ENCODE measurements around the gene CLMP.
"Not testable (repeated sequence)": the region's sequence is repeated elsewhere in the genome, so short reads cannot be mapped to it uniquely, and the experiment has no call there.

CLMP gene

DNA sequence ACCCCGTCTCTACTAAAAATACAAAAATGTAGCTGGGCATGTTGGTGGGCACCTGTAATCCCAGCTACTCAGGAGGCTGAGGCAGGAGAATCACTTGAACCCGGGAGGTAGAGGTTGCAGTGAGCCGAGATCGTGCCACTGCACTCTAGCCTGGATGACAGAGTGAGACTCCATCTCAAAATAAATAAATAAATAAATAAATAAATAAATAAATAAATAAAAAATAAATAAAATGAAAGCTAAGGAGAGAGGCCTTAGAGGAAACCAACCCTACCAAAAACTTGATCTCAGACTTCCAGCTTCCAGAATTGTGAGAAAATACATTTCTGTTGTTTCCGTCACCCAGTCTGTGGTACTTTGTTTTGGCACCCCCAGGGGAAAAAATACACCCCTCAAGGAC is 42.7 kb downstream of the CLMP start:
- DNase-seq; in situ Hi-C loops (cut with HindIII; ENCODE audit: low pct_ligation_motif_present, low pct_unique_long_range_greater_than_20kb, low sequenced_read_pairs): not testable (repeated sequence)

DNA sequence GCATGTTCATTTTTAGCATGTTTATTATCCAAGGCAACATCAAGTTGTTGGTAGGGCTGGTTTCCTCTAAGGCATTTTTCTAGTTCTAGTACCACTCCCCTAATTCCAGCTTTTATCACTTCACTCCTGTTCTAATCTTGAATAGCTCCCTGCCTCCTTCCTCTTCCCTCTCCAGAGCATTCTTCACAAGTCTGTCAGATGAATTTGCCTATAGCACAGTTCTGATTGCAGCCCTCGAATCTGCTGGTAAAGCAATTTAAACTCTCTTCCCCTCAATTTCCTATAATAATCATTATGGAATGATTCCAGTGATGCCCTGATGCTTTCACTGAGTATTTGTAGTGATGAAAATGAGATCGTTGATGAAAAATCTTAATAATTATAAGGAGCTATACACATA is 43.3 kb downstream of the CLMP start:
- in situ Hi-C loops (cut with HindIII; ENCODE audit: low pct_ligation_motif_present, low pct_unique_long_range_greater_than_20kb, low sequenced_read_pairs): no loop called here
- no peak for DNase-seq

DNA sequence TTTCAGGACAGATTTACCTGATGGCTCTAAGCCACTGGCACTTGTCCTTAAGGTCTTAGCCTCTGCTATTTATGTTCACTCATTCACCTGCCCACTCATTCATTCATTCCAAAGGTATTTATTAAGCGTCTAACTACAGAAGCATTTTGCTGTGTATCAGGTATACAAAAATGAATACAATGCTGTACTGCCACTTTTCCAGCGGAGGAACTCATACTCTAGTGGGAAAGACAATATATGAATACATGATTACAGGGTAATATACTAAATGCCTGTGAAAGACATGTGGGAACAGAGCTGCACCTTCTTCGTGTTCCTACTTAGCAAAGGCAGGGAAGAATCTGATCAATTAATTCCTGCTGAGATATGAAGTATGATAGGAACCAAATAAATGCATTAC is 43.7 kb downstream of the CLMP start:
- in situ Hi-C loops (cut with HindIII; ENCODE audit: low pct_ligation_motif_present, low pct_unique_long_range_greater_than_20kb, low sequenced_read_pairs): no loop called here

DNA sequence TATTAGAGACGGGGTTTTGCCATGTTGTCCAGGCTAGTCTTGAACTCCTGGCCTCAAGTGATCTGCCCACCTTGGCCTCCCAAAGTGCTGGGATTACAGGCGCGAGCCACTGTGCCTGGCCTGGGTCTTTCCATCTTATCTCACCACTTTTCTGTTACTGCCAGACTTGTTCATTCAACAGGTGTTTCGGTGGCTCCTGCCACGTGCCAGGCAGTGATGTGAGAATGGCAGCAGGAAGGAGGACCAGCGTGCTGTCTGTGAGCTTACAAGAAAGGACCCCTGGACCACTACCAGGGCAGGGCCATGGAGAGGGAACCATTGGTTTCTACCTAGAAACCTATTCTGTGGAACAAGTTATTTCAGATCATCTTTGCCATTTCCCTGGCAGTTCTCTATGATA is 44.2 kb downstream of the CLMP start:
- no peak for DNase-seq
- in situ Hi-C loops (cut with HindIII; ENCODE audit: low pct_ligation_motif_present, low pct_unique_long_range_greater_than_20kb, low sequenced_read_pairs): no loop called here

More for the DNA sequence above, 43.7 kb downstream of the CLMP start:
- DNase-seq: no peak

DNA sequence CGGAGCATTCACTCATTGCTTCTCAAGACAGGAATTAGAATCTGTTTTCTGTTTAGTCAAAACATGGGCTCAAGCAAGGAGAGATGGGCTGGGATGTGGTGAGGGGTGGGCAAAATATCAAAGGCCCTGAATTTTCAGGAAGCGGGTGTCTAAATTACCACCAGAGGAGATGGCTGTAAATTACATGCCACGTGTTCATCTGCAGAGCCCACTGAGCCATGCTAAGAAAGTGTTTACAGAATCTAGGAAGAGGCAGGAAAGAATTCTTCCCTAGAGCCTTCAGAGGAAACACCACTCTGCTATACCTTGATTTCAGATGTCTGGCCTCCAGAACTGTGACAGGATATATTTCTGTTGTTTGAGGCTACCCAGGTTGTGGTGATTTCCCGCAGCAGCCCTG is 46.1 kb downstream of the CLMP start:
- in situ Hi-C loops (cut with HindIII; ENCODE audit: low pct_ligation_motif_present, low pct_unique_long_range_greater_than_20kb, low sequenced_read_pairs): no loop called here
- DNase-seq: no peak

DNA sequence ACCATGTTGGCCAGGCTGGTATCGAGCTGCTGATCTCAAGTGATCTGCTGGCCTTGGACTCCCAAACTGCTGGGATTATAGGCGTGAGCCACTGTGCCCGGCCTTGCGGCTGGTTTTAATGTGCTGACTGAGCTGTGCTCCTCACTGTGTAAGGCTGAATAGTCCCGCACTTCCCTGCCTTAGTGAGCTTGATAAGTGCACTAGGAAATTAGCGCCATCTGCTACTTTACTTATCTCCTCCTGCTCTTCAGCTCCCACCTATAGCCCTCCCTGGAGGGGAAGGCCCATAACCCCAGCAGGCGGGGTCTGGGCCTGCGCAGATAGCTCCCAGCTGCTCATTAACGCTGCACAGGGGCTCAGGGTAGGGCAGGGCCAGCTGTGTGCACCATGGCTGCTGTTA is 49.4 kb downstream of the CLMP start:
- in situ Hi-C loops (cut with HindIII; ENCODE audit: low pct_ligation_motif_present, low pct_unique_long_range_greater_than_20kb, low sequenced_read_pairs): no loop called here
- DNase-seq: peak; percentile 10

DNA sequence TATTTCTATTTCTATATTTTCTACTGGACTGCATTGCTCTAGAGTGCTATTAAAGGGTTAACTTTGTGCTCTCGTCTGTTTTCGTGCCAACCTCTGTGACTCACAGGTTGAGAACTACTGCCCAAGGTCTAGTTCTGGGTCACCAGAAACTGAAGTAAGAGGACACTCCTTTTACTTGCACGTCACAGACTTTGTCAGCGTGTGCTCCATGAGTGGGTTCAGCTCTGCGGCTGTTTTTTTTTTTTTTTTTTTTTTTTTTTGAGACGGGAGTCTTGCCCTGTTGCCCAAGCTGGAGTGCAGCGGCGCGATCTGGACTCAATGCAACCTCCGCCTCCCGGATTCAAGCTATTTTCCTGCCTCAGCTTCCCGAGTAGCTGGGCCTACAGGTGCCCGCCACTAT is 49.8 kb downstream of the CLMP start:
- in situ Hi-C loops (cut with HindIII; ENCODE audit: low pct_ligation_motif_present, low pct_unique_long_range_greater_than_20kb, low sequenced_read_pairs): no loop called here
- peak; percentile 83 for DNase-seq

DNA sequence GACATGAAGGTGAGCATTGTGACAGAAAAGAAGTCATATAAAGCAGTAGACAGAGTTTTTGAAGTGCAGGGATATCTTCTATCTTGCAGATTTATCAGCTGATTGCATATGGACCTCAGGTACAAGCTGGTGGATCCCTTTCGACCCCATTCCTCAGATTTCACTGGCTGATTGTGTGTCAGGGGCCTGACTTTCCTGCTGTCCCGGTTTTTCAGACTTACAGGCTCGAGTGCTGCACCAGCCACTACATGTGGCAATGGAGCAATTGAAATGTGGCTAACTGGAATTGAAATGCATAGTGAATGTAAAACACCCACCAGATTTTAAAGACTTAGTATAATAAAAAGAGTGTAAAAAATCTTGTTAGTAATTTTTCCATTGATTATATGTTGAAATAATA is 50.3 kb downstream of the CLMP start:
- DNase-seq: no peak
- in situ Hi-C loops (cut with HindIII; ENCODE audit: low pct_ligation_motif_present, low pct_unique_long_range_greater_than_20kb, low sequenced_read_pairs): no loop called here

DNA sequence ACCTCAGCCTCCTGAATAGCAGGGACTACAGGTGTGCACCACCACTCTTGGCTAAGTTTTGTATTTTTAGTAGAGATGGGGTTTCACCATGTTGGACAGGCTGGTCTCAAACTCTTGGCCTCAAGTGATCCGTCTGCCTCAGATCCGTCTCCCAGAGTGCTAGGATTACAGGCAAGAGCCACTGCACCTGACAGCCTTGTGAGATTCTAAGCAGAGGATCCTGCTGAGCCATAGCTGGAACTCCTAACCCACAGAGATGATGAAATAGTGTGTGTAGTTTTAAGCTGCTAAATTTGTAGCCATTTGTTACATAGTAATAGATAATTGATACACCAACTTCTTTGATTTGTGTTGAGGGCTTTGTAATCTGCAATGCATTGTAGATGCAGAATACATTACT is 51.1 kb downstream of the CLMP start:
- in situ Hi-C loops (cut with HindIII; ENCODE audit: low pct_ligation_motif_present, low pct_unique_long_range_greater_than_20kb, low sequenced_read_pairs): no loop called here
- DNase-seq: no peak

DNA sequence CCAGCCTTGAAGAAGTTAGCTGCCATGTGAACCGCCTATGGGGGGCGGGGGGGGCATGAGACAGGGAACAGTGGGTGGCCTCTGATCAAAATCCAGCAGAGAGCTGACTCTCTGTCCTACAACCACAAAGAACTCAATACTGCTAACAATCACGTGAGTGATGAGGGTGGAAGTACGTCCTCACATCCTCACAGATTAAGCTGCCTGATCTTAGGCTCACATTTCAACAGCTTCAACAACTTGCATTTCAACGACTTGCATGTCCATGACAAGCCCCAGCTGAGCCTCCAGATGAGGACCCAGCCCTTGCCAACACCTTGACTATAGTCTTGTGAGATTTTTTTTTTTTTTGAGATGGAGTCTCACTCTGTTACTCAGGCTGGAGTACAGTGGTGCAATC is 51.6 kb downstream of the CLMP start:
- in situ Hi-C loops (cut with HindIII; ENCODE audit: low pct_ligation_motif_present, low pct_unique_long_range_greater_than_20kb, low sequenced_read_pairs): no loop called here
- DNase-seq: no peak

DNA sequence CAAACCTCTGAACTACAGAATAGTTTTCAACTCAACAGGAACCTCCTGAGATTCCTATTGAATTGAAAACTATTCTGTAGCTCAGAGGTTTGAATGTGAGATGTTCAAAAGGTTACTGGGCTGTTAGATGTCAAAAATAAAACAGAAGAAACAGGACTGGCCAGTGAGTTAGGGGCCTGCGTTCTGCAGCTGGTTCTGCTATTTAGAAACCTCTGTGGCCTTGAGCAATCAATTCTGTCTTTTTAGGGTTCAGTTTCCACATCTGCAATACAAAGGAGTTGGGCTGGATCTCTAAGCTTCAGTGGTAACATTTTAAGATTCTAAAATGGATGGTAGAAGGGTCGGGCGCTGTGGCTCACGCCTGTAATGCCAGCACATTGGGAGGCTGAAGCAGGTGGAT is 55.8 kb downstream of the CLMP start:
- no peak for DNase-seq
- in situ Hi-C loops (cut with HindIII; ENCODE audit: low pct_ligation_motif_present, low pct_unique_long_range_greater_than_20kb, low sequenced_read_pairs): no loop called here

DNA sequence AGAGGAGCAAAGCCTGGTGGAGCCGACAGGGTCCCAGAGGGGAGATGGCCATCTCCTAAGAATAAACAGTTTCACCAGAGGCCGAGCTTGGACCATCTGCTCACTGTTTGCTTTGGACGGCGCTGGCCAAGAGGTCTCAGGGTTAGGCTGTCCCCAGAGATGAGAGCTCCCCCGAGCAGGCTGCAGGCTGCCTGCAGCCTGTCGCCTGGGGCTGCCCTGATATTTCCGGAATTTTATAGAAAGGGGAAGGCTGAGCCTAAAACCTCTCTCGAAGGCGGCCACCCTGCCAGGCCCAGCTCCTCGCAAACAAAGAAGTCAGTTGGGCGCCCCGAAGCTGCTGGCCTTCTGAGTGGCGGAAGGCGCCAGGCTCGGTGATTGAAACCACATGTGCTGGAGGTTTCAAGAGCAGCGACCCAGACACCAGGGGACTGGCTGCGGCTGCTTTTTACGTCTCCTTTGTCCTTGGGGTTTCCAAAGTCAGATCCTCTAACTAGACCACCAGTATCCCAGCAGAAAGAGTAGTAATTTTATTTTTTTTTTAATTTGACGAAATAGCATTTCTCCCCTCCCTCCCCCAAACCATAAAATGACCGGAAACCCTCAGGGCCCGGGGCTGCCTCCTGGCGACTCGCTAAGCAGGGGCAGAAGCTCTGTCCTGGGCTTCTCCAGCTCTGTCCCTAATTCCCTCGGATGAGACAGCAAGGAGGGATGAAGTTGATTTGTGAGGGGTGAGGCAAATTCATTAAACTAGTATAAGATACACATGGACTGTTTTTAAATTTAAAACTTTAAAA is 57.4 kb downstream of the CLMP start:
- no peak for DNase-seq
- in situ Hi-C loops (cut with HindIII; ENCODE audit: low pct_ligation_motif_present, low pct_unique_long_range_greater_than_20kb, low sequenced_read_pairs): no loop called here

DNA sequence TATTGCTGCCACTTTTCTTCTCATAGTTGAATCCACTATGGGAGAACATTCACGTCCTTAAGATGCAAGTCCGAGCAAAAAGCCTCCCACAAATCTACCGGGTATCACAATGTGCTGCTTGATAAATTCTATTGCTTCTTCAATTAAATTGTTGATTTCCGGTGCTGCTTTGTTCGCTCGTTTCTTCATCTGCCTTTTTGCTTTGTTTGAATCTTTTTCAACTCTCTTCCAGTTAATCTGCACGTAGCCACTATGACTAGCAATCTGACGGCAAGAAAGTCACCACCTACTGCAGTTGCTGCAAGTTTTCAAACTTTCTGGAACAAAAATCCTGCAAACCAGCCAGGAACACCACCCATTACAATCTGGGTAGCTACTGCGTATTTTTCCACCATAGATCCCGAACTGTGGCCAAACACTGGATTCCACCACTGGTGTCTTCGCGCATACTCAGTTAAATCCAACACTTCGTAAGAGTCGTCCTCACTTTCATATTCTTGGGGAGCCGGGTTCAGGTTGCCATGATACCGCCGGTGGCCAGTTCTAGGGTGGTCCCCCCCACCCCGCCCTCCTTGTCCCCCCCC is 59.1 kb downstream of the CLMP start:
- no peak for DNase-seq
- in situ Hi-C loops (cut with HindIII; ENCODE audit: low pct_ligation_motif_present, low pct_unique_long_range_greater_than_20kb, low sequenced_read_pairs): no loop called here

DNA sequence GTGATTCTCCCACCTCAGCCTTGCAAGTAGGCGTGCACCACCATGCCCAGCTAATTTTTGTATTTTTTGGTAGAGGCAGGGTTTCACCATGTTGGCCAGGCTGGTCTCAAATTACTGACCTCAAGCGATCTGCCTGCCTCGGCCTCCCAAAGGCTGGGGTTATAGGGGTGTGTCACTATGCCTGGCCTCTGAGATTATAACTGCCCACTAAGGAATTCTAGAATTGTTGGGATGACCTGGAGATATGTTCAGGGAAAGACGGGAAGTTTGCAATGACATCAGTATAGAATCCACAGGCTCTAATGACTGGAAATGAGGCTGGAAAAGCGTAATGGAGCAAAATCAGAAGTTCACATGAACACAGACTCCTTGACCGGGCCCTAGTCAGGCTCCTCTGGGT is 62.2 kb downstream of the CLMP start:
- no peak for DNase-seq
- in situ Hi-C loops (cut with HindIII; ENCODE audit: low pct_ligation_motif_present, low pct_unique_long_range_greater_than_20kb, low sequenced_read_pairs): no loop called here

DNA sequence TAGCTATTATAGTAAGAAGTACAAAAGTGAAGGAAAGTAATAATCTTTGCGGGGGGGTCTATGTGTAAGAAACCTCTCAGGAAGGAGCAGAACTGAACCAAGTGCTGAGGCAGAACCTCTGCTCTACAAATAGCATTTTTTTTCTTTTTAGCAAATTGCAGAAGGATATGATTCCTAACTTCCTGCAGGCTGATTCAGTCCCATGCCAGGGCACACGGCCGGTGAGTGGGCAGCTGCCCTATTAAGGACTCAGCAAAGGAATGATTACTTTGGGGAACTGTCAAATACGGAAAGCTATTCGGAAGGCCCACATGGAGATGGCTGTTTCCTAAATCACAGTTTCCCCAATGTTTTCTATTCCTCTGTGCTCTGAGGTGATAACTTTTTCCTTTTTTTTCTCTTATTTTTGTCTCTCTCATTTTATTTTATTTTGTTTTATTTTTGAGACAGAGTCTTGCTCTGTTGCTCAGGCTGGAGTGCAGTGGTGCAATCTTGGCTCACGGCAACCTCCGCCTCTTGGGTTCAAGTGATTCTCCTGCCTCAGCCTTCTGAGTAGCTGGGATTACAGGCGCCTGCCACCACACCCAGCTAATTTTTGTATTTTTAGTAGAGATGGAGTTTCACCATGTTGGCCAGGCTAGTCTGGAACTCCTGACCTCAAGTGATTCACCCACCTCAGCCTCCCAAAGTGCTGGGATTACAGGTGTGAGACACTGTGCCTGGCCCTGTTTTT is 62.8 kb downstream of the CLMP start:
- in situ Hi-C loops (cut with HindIII; ENCODE audit: low pct_ligation_motif_present, low pct_unique_long_range_greater_than_20kb, low sequenced_read_pairs); DNase-seq: not testable (repeated sequence)

DNA sequence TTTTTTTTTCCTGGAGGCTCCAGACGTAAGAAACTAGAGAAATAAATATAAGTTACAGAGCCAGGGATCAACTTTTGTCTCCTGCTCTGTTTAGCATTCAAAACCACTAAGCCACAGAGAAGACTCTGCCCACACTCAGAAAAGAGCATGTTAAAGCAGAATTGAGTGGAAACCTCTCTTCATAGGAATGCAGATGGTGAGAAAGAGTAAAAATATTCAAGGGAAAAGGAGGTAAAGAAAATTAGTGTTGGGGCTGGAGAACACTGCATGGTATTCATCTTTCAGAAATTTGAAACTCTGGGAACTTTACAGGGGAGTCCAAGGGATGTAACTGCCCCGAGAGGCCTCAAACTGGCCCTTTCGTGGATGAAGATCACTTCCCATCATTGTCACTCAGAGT is 65.1 kb downstream of the CLMP start:
- no peak for DNase-seq
- in situ Hi-C loops (cut with HindIII; ENCODE audit: low pct_ligation_motif_present, low pct_unique_long_range_greater_than_20kb, low sequenced_read_pairs): no loop called here

DNA sequence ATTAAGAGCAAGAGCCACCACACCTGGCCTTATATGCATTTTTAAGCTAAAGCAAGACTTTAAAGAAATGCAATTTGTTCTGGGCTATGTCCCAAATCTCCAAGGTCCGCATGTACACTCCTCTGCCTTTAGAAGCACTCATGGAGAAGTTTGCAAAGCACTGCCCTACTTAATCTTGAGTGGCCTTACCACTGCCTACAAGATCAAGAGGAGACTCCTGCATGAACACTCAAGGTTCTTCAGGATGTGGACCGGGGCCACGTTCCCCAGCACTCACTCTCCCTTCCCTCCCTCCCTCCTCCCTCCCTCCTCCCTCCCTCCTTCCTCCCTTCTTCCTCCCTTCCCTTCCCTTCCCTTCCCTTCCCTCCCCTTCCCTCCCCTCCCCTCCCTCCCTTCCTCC is 69.9 kb downstream of the CLMP start:
- DNase-seq: no peak
- in situ Hi-C loops (cut with HindIII; ENCODE audit: low pct_ligation_motif_present, low pct_unique_long_range_greater_than_20kb, low sequenced_read_pairs): no loop called here

DNA sequence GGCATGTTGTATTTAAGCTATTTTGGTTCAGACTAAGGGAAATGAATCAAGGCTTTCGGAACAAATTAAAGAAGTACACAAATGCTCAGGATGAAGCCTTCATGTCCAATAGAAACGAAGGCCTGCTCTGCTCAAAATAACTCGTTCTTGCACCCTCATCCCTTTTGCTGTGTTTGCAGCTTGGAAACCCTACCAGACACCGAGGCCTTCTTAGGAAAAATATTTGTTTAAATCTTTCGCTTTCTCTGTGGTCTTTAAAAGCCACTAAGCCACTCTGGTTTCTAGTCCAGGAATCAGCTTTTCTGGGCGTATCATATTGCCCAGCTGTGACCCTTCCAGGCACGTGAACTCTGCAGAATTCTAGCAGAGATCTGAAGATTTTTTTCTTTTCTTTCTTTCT is 72.2 kb downstream of the CLMP start:
- DNase-seq: no peak
- in situ Hi-C loops (cut with HindIII; ENCODE audit: low pct_ligation_motif_present, low pct_unique_long_range_greater_than_20kb, low sequenced_read_pairs): no loop called here

DNA sequence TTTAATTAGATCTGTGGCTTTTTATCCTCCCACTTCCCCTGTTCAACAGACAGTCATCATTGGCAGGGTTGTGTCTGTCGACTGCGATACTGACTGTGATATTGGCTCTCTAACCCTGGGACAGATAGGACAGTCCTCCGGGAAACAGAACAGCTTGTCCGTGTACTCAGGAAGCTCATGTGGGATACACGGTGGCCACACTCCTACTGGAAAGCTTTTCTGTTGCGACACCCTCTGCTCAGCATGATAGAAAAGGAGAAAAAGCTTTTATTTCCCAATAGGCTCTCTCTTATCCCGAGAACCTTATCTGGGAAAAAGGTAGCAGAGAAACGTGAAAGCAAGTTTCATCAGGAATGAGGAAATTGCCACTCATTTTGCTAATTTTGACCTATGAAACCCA is 72.7 kb downstream of the CLMP start:
- in situ Hi-C loops (cut with HindIII; ENCODE audit: low pct_ligation_motif_present, low pct_unique_long_range_greater_than_20kb, low sequenced_read_pairs): no loop called here

DNA sequence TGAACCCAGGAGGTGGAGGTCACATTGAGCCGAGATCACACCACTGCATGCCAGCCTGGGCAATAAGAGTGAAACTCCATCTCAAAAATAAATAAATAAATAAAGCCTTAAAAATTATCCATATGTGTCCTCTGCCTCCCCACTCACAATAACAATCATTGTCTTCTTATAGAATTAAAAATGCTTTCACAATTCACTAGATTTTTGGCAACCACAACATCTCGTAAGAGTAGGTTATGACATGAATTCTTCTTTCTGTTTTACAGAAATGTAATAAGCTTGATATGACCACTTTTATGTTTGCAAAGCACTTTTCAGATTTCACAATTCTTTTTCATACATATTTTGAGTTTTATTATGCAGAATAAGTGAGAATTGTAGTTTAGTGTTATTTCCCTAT is 78.6 kb downstream of the CLMP start:
- in situ Hi-C loops (cut with HindIII; ENCODE audit: low pct_ligation_motif_present, low pct_unique_long_range_greater_than_20kb, low sequenced_read_pairs): no loop called here
- DNase-seq: no peak

More for the DNA sequence above, 72.7 kb downstream of the CLMP start:
- no peak for DNase-seq

Measured in ACHN (cell line).